Measurements from ENCODE around the gene CBX7. TPM values are rescaled to one million over a fixed set of nuclear protein-coding genes. Genes with fewer than 3 reads are reported as not detected.
"Not testable (repeated sequence)": the region's sequence is repeated elsewhere in the genome, so short reads cannot be mapped to it uniquely, and the experiment has no call there.

The CBX7 gene
- polyA plus RNA-seq, 1 donor from 2014 or later: 4.4 TPM

DNA sequence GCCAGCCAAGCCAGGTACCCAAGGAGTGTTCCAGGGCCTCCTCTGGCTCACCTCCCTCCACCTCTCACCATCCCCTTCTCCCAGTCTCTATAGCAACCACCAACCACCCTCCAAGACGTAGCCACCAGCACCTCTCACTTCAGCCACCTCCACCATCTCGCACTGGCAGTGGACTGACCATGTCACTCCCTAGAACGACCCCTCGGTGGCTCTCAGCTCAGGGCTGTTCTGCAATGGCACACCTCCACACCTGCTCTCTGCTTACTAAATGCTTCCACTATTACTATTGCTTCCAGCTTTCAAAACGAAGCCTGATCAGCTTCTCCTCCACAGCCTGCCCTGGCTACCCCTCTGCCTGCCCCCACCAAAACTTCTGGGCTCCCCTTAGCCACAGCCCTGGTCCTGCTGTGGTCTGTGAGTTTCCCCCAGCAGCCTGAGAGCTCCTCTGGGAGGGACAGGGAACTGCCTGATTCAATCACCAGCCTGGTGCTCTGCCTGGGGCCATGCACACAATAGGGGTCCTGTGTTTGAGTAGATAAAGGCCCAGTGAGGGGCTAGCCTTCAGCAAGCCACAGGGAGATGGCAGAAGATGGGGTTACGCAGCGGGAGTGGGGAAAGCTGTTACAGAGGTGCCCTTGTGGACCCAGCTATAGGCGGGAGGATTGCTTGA is 17.5 kb upstream of the CBX7 start:
- Histone ChIP-seq H3F3A (ENCODE audit: insufficient read depth, low read length, poor library complexity, severe bottlenecking) (no peaks in the 10 kb centered on the region), H2AFZ (ENCODE audit: low read depth, low read length) (no peak overlapping the region), H3K79me2 (replicated peaks; ENCODE audit: insufficient read depth, low read length) (no peaks in the 10 kb centered on the region), H3K4me3 (ENCODE audit: low read length) (no peak overlapping the region), H3K27ac (ENCODE audit: low read length) (no peak overlapping the region), H3K27me3 (ENCODE audit: insufficient read depth, low read depth, low read length) (no peaks in the 10 kb centered on the region), H3K4me2 (ENCODE audit: low read length) (no peak overlapping the region), H4K20me1 (ENCODE audit: insufficient read depth) (no peaks in the 10 kb centered on the region), H3K9me2 (ENCODE audit: insufficient read depth, low read length) (no peaks in the 10 kb centered on the region), H3K9me3 (ENCODE audit: low read length) (no peaks in the 10 kb centered on the region), H3K36me3 (ENCODE audit: insufficient read depth, low read length) (no peaks in the 10 kb centered on the region), H3K9ac (ENCODE audit: low read length) (peak overlapping the region; percentile 20)
- no peak for TF ChIP-seq EP300 (conservative IDR thresholded peaks at IDR 0.05; ENCODE audit: poor library complexity, severe bottlenecking)
- no peak for TF ChIP-seq POLR2AphosphoS5 (IDR thresholded peaks at IDR 0.05)
- TF ChIP-seq MXI1 (conservative IDR thresholded peaks at IDR 0.05; ENCODE audit: poor library complexity, severe bottlenecking): no peak
- no peak for TF ChIP-seq EZH2 (IDR thresholded peaks at IDR 0.05; ENCODE audit: borderline replicate concordance, insufficient read depth, low read length, poor library complexity, severe bottlenecking)
- TF ChIP-seq, protein P1, sequence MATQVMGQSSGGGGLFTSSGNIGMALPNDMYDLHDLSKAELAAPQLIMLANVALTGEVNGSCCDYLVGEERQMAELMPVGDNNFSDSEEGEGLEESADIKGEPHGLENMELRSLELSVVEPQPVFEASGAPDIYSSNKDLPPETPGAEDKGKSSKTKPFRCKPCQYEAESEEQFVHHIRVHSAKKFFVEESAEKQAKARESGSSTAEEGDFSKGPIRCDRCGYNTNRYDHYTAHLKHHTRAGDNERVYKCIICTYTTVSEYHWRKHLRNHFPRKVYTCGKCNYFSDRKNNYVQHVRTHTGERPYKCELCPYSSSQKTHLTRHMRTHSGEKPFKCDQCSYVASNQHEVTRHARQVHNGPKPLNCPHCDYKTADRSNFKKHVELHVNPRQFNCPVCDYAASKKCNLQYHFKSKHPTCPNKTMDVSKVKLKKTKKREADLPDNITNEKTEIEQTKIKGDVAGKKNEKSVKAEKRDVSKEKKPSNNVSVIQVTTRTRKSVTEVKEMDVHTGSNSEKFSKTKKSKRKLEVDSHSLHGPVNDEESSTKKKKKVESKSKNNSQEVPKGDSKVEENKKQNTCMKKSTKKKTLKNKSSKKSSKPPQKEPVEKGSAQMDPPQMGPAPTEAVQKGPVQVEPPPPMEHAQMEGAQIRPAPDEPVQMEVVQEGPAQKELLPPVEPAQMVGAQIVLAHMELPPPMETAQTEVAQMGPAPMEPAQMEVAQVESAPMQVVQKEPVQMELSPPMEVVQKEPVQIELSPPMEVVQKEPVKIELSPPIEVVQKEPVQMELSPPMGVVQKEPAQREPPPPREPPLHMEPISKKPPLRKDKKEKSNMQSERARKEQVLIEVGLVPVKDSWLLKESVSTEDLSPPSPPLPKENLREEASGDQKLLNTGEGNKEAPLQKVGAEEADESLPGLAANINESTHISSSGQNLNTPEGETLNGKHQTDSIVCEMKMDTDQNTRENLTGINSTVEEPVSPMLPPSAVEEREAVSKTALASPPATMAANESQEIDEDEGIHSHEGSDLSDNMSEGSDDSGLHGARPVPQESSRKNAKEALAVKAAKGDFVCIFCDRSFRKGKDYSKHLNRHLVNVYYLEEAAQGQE (IDR thresholded peaks at IDR 0.05; ENCODE audit: borderline replicate concordance): no peak
- TF ChIP-seq TAF1 (IDR thresholded peaks at IDR 0.05; ENCODE audit: low read depth): no peak
- no peak for TF ChIP-seq SMC3 (conservative IDR thresholded peaks at IDR 0.05; ENCODE audit: poor library complexity)
- TF ChIP-seq, protein P2, sequence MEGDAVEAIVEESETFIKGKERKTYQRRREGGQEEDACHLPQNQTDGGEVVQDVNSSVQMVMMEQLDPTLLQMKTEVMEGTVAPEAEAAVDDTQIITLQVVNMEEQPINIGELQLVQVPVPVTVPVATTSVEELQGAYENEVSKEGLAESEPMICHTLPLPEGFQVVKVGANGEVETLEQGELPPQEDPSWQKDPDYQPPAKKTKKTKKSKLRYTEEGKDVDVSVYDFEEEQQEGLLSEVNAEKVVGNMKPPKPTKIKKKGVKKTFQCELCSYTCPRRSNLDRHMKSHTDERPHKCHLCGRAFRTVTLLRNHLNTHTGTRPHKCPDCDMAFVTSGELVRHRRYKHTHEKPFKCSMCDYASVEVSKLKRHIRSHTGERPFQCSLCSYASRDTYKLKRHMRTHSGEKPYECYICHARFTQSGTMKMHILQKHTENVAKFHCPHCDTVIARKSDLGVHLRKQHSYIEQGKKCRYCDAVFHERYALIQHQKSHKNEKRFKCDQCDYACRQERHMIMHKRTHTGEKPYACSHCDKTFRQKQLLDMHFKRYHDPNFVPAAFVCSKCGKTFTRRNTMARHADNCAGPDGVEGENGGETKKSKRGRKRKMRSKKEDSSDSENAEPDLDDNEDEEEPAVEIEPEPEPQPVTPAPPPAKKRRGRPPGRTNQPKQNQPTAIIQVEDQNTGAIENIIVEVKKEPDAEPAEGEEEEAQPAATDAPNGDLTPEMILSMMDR (IDR thresholded peaks at IDR 0.05; ENCODE audit: poor library complexity, severe bottlenecking): no peak
- TF ChIP-seq RAD21 (conservative IDR thresholded peaks at IDR 0.05): no peak

DNA sequence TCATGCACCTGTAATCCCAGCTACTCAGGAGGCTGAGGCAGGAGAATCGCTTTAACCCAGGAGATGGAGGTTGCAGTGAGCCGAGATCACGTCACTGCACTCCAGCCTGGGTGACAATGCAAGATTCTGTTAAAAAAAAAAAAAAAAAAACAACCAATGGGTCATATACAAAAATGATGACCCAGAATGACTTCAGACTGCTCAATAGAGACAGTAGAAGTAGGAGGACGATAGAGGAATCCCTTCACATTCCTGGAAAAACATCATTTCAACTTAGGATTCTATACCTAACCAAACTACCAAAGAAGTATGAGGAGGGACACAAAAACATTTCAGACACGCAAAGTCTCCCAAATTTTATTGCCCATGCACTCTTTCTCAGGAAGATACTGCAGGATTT is 14.1 kb upstream of the CBX7 start:
- TF ChIP-seq TAF1 (IDR thresholded peaks at IDR 0.05; ENCODE audit: low read depth) (no peak), EZH2 (IDR thresholded peaks at IDR 0.05; ENCODE audit: borderline replicate concordance, insufficient read depth, low read length, poor library complexity, severe bottlenecking) (no peak), POLR2AphosphoS5 (IDR thresholded peaks at IDR 0.05) (no peak)
- TF ChIP-seq, protein P2 (IDR thresholded peaks at IDR 0.05; ENCODE audit: poor library complexity, severe bottlenecking): no peak
- no peaks in the 10 kb centered on the region for H3K79me2 ChIP-seq (replicated peaks; ENCODE audit: insufficient read depth, low read length)
- H3K36me3 ChIP-seq (ENCODE audit: insufficient read depth, low read length): no peaks in the 10 kb centered on the region
- no peak overlapping the region for H3K4me2 ChIP-seq (ENCODE audit: low read length)
- H3F3A ChIP-seq (ENCODE audit: insufficient read depth, low read length, poor library complexity, severe bottlenecking): no peaks in the 10 kb centered on the region
- no peak overlapping the region for H3K27ac ChIP-seq (ENCODE audit: low read length)
- H3K9ac ChIP-seq (ENCODE audit: low read length): no peak overlapping the region
- H3K9me3 ChIP-seq (ENCODE audit: low read length): no peaks in the 10 kb centered on the region
- no peak overlapping the region for H2AFZ ChIP-seq (ENCODE audit: low read depth, low read length)
- H3K27me3 ChIP-seq (ENCODE audit: insufficient read depth, low read depth, low read length): no peaks in the 10 kb centered on the region
- no peaks in the 10 kb centered on the region for H4K20me1 ChIP-seq (ENCODE audit: insufficient read depth)
- no peaks in the 10 kb centered on the region for H3K9me2 ChIP-seq (ENCODE audit: insufficient read depth, low read length)
- H3K4me3 ChIP-seq (ENCODE audit: low read length): no peak overlapping the region

DNA sequence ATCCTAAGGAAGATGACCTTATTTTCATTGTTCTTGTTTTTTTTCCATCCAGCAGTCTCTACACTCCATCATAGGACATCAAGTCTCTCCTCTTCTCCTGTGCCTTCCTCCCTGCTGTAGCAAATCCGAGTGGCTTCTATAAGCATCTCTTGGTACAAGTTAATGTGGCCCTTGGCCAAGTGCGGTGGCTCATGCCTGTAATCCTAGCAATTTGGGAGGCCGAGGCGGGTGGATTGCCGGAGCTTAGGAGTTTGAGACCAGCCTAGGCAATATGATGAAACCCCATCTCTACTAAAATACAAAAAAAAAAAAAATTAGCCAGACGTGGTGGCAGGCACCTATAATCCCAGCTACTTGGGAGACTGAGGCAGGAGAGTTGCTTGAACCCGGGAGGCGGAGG is 3.6 kb upstream of the CBX7 start:
- H3F3A ChIP-seq (ENCODE audit: insufficient read depth, low read length, poor library complexity, severe bottlenecking); H3K9ac ChIP-seq (ENCODE audit: low read length); H3K36me3 ChIP-seq (ENCODE audit: insufficient read depth, low read length); H3K4me3 ChIP-seq (ENCODE audit: low read length); H3K27ac ChIP-seq (ENCODE audit: low read length); H3K9me2 ChIP-seq (ENCODE audit: insufficient read depth, low read length); H2AFZ ChIP-seq (ENCODE audit: low read depth, low read length); H3K79me2 ChIP-seq (replicated peaks; ENCODE audit: insufficient read depth, low read length); H3K4me2 ChIP-seq (ENCODE audit: low read length); H4K20me1 ChIP-seq (ENCODE audit: insufficient read depth); H3K9me3 ChIP-seq (ENCODE audit: low read length): not testable (repeated sequence)
- peaks cover 33% of the 10 kb centered on the region for H3K27me3 ChIP-seq (ENCODE audit: insufficient read depth, low read depth, low read length)

Data from neural cell (in vitro differentiated cells).